Measurements from ENCODE around the gene PARP14. TPM values are rescaled to one million over a fixed set of nuclear protein-coding genes. Genes with fewer than 3 reads are reported as not detected.

PARP14 gene
- total and polyA plus RNA-seq, 10 of the 15 experiments (the other 5 are each of a cell fraction or from before 2014, with no cell fraction given), result 21.6 to 189 (median 92.7) TPM

GRCh38 chr3:122697952-122698620, 17.4 kb downstream of the PARP14 start (continued):
- TF ChIP-seq, protein P1, sequence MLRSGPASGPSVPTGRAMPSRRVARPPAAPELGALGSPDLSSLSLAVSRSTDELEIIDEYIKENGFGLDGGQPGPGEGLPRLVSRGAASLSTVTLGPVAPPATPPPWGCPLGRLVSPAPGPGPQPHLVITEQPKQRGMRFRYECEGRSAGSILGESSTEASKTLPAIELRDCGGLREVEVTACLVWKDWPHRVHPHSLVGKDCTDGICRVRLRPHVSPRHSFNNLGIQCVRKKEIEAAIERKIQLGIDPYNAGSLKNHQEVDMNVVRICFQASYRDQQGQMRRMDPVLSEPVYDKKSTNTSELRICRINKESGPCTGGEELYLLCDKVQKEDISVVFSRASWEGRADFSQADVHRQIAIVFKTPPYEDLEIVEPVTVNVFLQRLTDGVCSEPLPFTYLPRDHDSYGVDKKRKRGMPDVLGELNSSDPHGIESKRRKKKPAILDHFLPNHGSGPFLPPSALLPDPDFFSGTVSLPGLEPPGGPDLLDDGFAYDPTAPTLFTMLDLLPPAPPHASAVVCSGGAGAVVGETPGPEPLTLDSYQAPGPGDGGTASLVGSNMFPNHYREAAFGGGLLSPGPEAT (IDR thresholded peaks at IDR 0.05; ENCODE audit: low read depth), result peak; percentile 83
- TF ChIP-seq TAF1 (IDR thresholded peaks at IDR 0.05; ENCODE audit: borderline replicate concordance, low read depth, low read length) (no peak), ESRRA (IDR thresholded peaks at IDR 0.05; ENCODE audit: low read length) (no peak), NFXL1 (IDR thresholded peaks at IDR 0.05; ENCODE audit: borderline replicate concordance) (no peak), EP300 (IDR thresholded peaks at IDR 0.05; ENCODE audit: borderline replicate concordance in 1 of 2, control insufficient read depth in 1 of 2, low read depth in 2 of 2, low read length in 2 of 2) (no peak), RUNX3 (IDR thresholded peaks at IDR 0.05; ENCODE audit: low read length) (peak; percentile 26; the same call in 1 of the 2 replicates), SKIL (IDR thresholded peaks at IDR 0.05; ENCODE audit: low read depth, poor library complexity, severe bottlenecking) (no peak), JUNB (IDR thresholded peaks at IDR 0.05) (no peak), BHLHE40 (IDR thresholded peaks at IDR 0.05; ENCODE audit: borderline replicate concordance in 1 of 2, low read depth in 2 of 2, low read length in 1 of 2) (peak; percentile 86 to 88), CBX5 (IDR thresholded peaks at IDR 0.05; ENCODE audit: low read depth) (no peak), STAT3 (IDR thresholded peaks at IDR 0.05; ENCODE audit: low read depth, low read length) (no peak), POU2F2 (IDR thresholded peaks at IDR 0.05; ENCODE audit: borderline replicate concordance, low read depth, low read length) (peak; percentile 95), ZZZ3 (IDR thresholded peaks at IDR 0.05; ENCODE audit: control insufficient read depth, insufficient read length, low read depth) (no peak), IRF3 (IDR thresholded peaks at IDR 0.05) (no peak), IKZF1 (conservative IDR thresholded peaks at IDR 0.05) (peak; percentile 33; the same call in 1 of the 2 replicates), RAD51 (IDR thresholded peaks at IDR 0.05) (no peak), MYB (IDR thresholded peaks at IDR 0.05; ENCODE audit: borderline replicate concordance, low read depth, low read length) (no peak), MYC (IDR thresholded peaks at IDR 0.05; ENCODE audit: insufficient read depth, insufficient read length, insufficient replicate concordance, low read length, severe bottlenecking) (no peak), SPI1 (IDR thresholded peaks at IDR 0.05; ENCODE audit: borderline replicate concordance, insufficient read depth, low read depth, low read length) (no peak), NFYA (IDR thresholded peaks at IDR 0.05; ENCODE audit: borderline replicate concordance, low read depth, low read length) (no peak), KLF5 (IDR thresholded peaks at IDR 0.05; ENCODE audit: partially characterized antibody) (no peak), ZNF217 (IDR thresholded peaks at IDR 0.05) (0 out of 2 replicates have a peak, but pooled peaks have one; percentile 4)
- TF ChIP-seq, protein P2, sequence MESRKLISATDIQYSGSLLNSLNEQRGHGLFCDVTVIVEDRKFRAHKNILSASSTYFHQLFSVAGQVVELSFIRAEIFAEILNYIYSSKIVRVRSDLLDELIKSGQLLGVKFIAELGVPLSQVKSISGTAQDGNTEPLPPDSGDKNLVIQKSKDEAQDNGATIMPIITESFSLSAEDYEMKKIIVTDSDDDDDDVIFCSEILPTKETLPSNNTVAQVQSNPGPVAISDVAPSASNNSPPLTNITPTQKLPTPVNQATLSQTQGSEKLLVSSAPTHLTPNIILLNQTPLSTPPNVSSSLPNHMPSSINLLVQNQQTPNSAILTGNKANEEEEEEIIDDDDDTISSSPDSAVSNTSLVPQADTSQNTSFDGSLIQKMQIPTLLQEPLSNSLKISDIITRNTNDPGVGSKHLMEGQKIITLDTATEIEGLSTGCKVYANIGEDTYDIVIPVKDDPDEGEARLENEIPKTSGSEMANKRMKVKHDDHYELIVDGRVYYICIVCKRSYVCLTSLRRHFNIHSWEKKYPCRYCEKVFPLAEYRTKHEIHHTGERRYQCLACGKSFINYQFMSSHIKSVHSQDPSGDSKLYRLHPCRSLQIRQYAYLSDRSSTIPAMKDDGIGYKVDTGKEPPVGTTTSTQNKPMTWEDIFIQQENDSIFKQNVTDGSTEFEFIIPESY (IDR thresholded peaks at IDR 0.05), result no peak

Data from GM12878 (cell line).